Measurements from ENCODE around the gene COMMD4.

COMMD4 gene

DNA sequence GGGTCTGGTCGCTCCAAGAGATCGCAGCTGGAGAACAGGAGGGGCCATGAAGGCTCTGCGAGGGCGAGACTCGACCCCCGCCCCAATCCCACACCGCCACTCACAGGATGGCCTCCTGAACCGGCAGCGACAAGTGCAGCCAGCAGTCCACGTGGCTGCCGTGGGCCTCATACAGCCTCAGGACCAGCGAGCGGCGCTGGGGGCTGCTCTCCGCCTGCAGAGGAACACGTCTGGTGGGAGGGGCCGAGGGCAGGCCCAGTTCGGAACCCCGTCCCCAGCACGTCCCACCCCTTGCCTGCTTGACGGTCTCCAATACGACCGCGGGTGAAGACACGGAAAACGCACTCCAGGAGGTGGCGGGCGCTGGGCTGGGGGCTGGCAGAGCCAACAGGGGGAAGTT, 20.1 kb downstream of the COMMD4 start:
- POLR2A ChIA-PET, result interaction anchor here (1.2 to 6.0 kb wide), 2 partner anchors 10 to 12 kb away, joined by 4 to 58 read pairs; partner anchors contain the start of gene MAN2C1
- CTCF ChIA-PET, result no interaction called here
- DNase-seq (ENCODE audit: extremely low spot score), result no peak
- TF ChIP-seq, protein P1, sequence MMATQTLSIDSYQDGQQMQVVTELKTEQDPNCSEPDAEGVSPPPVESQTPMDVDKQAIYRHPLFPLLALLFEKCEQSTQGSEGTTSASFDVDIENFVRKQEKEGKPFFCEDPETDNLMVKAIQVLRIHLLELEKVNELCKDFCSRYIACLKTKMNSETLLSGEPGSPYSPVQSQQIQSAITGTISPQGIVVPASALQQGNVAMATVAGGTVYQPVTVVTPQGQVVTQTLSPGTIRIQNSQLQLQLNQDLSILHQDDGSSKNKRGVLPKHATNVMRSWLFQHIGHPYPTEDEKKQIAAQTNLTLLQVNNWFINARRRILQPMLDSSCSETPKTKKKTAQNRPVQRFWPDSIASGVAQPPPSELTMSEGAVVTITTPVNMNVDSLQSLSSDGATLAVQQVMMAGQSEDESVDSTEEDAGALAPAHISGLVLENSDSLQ (IDR thresholded peaks at IDR 0.05), result no peak
- TF ChIP-seq SP1 (IDR thresholded peaks at IDR 0.05), result no peak
- TF ChIP-seq L3MBTL2 (conservative IDR thresholded peaks at IDR 0.05), result no peak
- TF ChIP-seq NFRKB (IDR thresholded peaks at IDR 0.05), result no peak
- TF ChIP-seq ZNF384 (IDR thresholded peaks at IDR 0.05), result no peak
- TF ChIP-seq TARDBP (IDR thresholded peaks at IDR 0.05), result no peak
- no peak for TF ChIP-seq ELF4 (IDR thresholded peaks at IDR 0.05)
- no peak for TF ChIP-seq FOXA1 (IDR thresholded peaks at IDR 0.05)
- TF ChIP-seq LEF1 (IDR thresholded peaks at IDR 0.05; ENCODE audit: borderline replicate concordance), result no peak
- no peak for TF ChIP-seq ARNT (IDR thresholded peaks at IDR 0.05)
- no peak for TF ChIP-seq BHLHE40 (IDR thresholded peaks at IDR 0.05; ENCODE audit: borderline replicate concordance)
- no peak for TF ChIP-seq FOXK2 (IDR thresholded peaks at IDR 0.05)

DNA sequence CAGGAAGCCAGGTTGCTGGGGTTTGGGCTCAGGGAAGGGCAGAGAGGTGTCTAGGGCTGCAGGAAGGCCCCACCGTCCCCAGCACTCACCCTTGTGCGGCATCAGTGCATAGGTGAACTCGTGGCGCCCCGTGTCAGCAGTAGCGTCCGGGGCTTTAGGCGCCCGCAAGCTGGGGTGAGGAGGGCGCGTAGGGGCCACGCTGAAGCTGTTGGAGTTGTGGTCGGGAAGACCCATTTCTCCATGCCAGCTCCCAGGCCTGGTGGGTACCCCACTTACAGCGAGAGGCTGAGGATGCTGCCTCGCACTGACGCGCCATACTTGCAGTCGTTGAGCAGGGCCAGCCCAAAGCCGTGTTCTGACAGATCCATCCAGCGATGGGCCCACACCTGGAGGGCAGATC, 20.7 kb downstream of the COMMD4 start:
- TF ChIP-seq, protein P1 (IDR thresholded peaks at IDR 0.05), result no peak
- no peak for TF ChIP-seq ZNF384 (IDR thresholded peaks at IDR 0.05)
- no peak for TF ChIP-seq FOXM1 (IDR thresholded peaks at IDR 0.05; ENCODE audit: borderline replicate concordance)
- TF ChIP-seq ELF4 (IDR thresholded peaks at IDR 0.05), result no peak
- CTCF ChIA-PET, result no interaction called here
- POLR2A ChIA-PET, result interaction anchor here (1.2 to 6.0 kb wide), 2 partner anchors 9 to 12 kb away, joined by 4 to 58 read pairs; partner anchors contain the start of gene MAN2C1
- DNase-seq (ENCODE audit: extremely low spot score), result no peak

DNA sequence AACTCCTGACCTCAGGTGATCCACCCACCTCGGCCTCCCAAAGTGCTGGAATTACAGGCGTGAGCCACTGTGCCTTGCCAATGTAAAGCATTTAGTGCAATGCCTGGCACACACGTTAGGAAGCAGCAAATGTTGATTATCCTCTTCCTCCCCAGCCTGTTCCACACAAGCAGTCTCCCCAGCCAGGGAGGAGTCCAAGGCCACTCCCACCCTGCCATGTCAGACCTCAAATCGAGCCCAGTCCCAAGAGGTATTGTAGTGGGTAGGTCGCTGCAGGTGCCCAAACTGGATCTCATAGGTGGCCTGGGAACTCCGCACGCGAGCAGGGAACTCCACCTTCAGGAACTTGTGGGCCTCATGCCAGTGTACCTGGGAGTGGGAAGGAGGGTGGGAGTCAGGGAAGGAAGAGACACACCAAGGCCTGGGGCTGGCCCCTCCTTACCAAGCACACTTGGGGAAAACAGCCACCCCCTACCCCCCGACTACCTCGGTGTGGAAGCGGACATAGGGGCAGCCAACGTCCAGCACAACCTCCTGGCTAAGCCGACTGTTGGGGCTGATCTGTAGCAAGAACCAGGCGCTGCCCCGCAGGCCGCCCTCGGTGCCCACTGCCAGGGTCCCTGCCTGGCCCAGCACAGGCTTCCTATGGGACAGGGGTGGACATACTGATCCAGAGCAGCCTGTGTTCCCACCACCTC, 22.3 kb downstream of the COMMD4 start:
- ChIA-PET CTCF (no interaction called here), POLR2A (no interaction called here)
- TF ChIP-seq L3MBTL2 (conservative IDR thresholded peaks at IDR 0.05), result no peak
- TF ChIP-seq ZNF384 (IDR thresholded peaks at IDR 0.05), result no peak
- TF ChIP-seq ARNT (IDR thresholded peaks at IDR 0.05), result no peak
- no peak for TF ChIP-seq NFRKB (IDR thresholded peaks at IDR 0.05)
- TF ChIP-seq HDGF (IDR thresholded peaks at IDR 0.05; ENCODE audit: borderline replicate concordance), result no peak
- no peak for TF ChIP-seq FOXM1 (IDR thresholded peaks at IDR 0.05; ENCODE audit: borderline replicate concordance)
- TF ChIP-seq TARDBP (IDR thresholded peaks at IDR 0.05), result no peak
- TF ChIP-seq BHLHE40 (IDR thresholded peaks at IDR 0.05; ENCODE audit: borderline replicate concordance), result no peak
- TF ChIP-seq, protein P1 (IDR thresholded peaks at IDR 0.05), result no peak
- TF ChIP-seq FOXK2 (IDR thresholded peaks at IDR 0.05), result no peak
- no peak for TF ChIP-seq ELF4 (IDR thresholded peaks at IDR 0.05)
- TF ChIP-seq SP1 (IDR thresholded peaks at IDR 0.05), result no peak
- TF ChIP-seq LEF1 (IDR thresholded peaks at IDR 0.05; ENCODE audit: borderline replicate concordance), result no peak
- no peak for TF ChIP-seq SUZ12 (IDR thresholded peaks at IDR 0.05)
- TF ChIP-seq CTBP1 (IDR thresholded peaks at IDR 0.05; ENCODE audit: borderline replicate concordance), result no peak
- no peak for TF ChIP-seq FOXA1 (IDR thresholded peaks at IDR 0.05)
- no peak for DNase-seq (ENCODE audit: extremely low spot score)

DNA sequence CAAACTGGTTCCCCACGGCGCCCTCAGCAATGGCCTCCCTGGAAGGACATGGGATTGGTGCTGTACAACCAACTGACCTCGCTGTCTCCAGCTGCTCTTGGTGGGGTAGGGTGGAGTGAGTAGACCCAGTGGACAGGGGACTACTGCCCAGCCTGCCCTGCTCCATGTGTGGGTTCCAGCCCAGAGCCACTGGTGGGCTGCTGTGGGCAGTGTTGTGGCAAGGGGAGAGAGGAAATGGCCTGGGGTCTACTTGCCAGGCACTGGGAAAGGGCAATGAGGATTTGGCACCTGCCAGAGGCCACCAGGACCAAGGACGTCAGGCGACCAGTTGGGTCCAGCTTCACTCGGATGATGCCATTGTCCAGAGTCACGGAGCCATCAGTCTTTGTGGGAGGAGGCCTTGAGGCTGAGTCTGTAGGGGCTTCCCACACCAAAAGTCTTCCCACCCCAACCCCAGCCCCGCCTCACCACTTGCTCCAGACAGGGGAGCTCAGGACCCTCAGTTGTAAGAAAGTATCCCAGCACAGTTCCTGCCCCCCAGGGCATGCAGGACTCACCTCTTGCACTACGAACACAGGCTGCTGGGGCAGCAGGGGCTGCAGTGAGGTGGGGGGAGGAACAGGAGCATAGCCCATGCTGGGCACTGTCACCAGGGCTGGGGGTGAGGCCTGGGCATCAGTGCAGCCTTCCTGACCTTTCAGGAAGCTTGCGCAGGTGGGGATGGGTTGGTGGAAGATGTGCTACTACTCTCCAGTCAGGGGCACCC, 23.1 kb downstream of the COMMD4 start:
- no peak for DNase-seq (ENCODE audit: extremely low spot score)
- ChIA-PET CTCF (interaction anchor here (0.6 kb wide), 1 partner anchor 97 kb away, joined by 3 read pairs; no protein-coding TSS in a partner anchor), POLR2A (interaction anchor here (1.5 kb wide), 1 partner anchor 10 kb away, joined by 4 read pairs; no protein-coding TSS in a partner anchor)
- TF ChIP-seq ELF4 (IDR thresholded peaks at IDR 0.05) (no peak), SP1 (IDR thresholded peaks at IDR 0.05) (no peak), BHLHE40 (IDR thresholded peaks at IDR 0.05; ENCODE audit: borderline replicate concordance) (no peak), ZNF384 (IDR thresholded peaks at IDR 0.05) (no peak), TARDBP (IDR thresholded peaks at IDR 0.05) (no peak), NFRKB (IDR thresholded peaks at IDR 0.05) (no peak)

DNA sequence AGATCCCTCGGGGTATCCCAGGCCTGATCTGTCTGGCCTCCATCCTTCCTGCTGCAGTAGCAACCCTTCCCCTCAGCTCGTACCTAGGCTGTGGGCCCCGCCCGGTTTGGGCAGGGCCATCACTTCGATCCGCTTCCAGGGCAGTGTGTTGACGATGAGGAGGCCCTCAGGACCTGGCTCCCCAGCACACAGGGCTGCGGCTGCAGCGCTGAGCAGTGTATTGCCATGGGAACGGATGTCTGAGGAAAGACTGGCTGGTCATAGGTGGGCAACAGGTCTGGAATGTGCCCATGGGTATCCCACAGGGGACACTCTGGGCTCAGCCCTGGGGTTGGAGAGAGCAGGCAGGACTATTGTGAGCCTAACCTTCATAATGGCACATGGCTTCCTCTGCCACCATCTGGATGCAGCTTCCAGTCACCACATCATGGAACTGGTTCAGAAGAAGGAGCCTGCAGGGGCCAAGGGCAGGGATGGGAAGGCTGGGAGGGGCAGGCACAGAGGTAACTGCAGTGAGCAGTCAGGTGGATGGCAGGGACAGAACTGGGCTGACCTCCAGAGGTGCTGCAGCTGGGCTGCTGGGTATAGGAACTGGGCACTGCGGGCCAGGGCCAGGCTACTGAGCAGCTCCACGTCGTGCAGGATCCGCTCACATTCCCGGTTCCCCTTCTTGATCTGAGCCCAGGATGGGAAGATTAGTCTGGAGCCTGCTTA, 23.8 kb downstream of the COMMD4 start:
- DNase-seq (ENCODE audit: extremely low spot score), result no peak
- POLR2A ChIA-PET, result interaction anchor here (0.7 to 1.5 kb wide), 3 partner anchors 8 to 10 kb away, joined by 3 to 4 read pairs (median 3); no protein-coding TSS in a partner anchor
- TF ChIP-seq CTBP1 (IDR thresholded peaks at IDR 0.05; ENCODE audit: borderline replicate concordance) (no peak), ZNF384 (IDR thresholded peaks at IDR 0.05) (no peak), ELF4 (IDR thresholded peaks at IDR 0.05) (no peak), HDGF (IDR thresholded peaks at IDR 0.05; ENCODE audit: borderline replicate concordance) (no peak), FOXK2 (IDR thresholded peaks at IDR 0.05) (no peak), BHLHE40 (IDR thresholded peaks at IDR 0.05; ENCODE audit: borderline replicate concordance) (no peak), ARNT (IDR thresholded peaks at IDR 0.05) (no peak), FOXM1 (IDR thresholded peaks at IDR 0.05; ENCODE audit: borderline replicate concordance) (no peak), NFRKB (IDR thresholded peaks at IDR 0.05) (no peak), SP1 (IDR thresholded peaks at IDR 0.05) (no peak), SUZ12 (IDR thresholded peaks at IDR 0.05) (no peak), TARDBP (IDR thresholded peaks at IDR 0.05) (no peak), L3MBTL2 (conservative IDR thresholded peaks at IDR 0.05) (no peak), LEF1 (IDR thresholded peaks at IDR 0.05; ENCODE audit: borderline replicate concordance) (no peak)
- TF ChIP-seq, protein P1 (IDR thresholded peaks at IDR 0.05), result no peak
- CTCF ChIA-PET, result interaction anchor here (0.6 kb wide), 1 partner anchor 97 kb away, joined by 3 read pairs; no protein-coding TSS in a partner anchor
